Fibroblast of the aortic adventitia (primary cell): ENCODE data around the gene SLC25A31. TPM values are rescaled to one million over a fixed set of nuclear protein-coding genes. Genes with fewer than 3 reads are reported as not detected.

Source experiments
- DNase-seq: peaks from one replicate; pipeline ENCODE4 v3.0.0-alpha.2; 2010; ENCODE audit warnings: low read depth
- H3K4me3 ChIP-seq: 2 replicates; pipeline ENCODE4 v1.5.1; 2011; ENCODE audit warnings: low read depth, mild to moderate bottlenecking, control low read depth, low read length, moderate library complexity
- total RNA-seq: library from RNA; depleted of rRNA; stranded (reverse); fragments of >200 nt; gene quantifications from 2 replicates; pipeline ENCODE4 v1.2.3, GENCODE V29; 2012; ENCODE audit warnings: low replicate concordance
- TF ChIP-seq, protein P1 (sequence below): IDR thresholded peaks from 2 replicates; pipeline ENCODE4 v1.5.1; 2011; ENCODE audit warnings: mild to moderate bottlenecking, low read length, control low read depth, inconsistent platforms; ENCODE audit not compliant: insufficient read depth

SLC25A31 gene
- total RNA-seq, 1 donor: not detected

GRCh38 chr4:127775843-127776242 is 45.6 kb downstream of the SLC25A31 start:
- no peak overlapping the region for H3K4me3 ChIP-seq
- TF ChIP-seq, protein P1, sequence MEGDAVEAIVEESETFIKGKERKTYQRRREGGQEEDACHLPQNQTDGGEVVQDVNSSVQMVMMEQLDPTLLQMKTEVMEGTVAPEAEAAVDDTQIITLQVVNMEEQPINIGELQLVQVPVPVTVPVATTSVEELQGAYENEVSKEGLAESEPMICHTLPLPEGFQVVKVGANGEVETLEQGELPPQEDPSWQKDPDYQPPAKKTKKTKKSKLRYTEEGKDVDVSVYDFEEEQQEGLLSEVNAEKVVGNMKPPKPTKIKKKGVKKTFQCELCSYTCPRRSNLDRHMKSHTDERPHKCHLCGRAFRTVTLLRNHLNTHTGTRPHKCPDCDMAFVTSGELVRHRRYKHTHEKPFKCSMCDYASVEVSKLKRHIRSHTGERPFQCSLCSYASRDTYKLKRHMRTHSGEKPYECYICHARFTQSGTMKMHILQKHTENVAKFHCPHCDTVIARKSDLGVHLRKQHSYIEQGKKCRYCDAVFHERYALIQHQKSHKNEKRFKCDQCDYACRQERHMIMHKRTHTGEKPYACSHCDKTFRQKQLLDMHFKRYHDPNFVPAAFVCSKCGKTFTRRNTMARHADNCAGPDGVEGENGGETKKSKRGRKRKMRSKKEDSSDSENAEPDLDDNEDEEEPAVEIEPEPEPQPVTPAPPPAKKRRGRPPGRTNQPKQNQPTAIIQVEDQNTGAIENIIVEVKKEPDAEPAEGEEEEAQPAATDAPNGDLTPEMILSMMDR: no peak
- no peak for DNase-seq

DNA sequence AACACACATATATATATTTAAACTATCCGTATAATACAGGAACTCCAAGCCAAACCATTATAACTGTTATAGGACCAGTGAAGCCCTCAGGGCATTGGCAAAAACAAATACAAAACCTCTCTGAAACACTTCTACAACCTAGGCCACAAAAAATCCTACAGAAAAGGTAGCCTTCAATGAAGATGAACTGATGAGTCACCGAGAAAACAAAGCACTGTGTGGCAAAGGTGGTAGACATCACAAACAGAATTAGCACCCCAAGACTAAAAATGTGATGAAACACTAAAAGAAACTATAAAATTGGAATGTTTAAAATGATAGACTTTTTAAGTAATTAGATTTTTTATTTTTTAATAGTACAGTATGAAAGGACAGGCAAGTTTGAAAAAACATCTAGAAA is 46.4 kb downstream of the SLC25A31 start:
- no peak overlapping the region for H3K4me3 ChIP-seq
- DNase-seq: no peak
- TF ChIP-seq, protein P1: no peak

- DNase-seq: no peak
- no peak overlapping the region for H3K4me3 ChIP-seq
- TF ChIP-seq, protein P1: no peak
Measured at GRCh38 chr4:127777487-127777886, 47.3 kb downstream of the SLC25A31 start.

DNA sequence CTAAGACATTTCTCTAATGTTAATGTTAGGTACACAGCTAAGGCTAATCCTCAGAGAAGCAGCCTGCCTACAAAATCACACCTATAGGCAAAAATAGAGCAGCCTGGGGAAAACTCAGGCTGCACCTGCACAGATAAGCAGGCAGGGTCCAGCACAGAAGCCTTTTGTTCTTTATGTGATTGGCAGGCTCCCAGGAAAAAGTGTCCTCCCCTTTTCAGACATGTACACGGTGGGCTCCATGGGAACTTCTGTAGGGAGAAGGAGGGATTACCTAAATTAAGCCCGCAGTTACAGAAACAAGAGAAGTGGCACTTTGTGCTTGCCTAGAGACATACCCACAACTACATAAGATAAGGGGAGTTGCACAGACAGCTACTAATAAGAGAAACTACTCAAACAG is 47.9 kb downstream of the SLC25A31 start:
- DNase-seq: no peak
- TF ChIP-seq, protein P1: no peak
- no peak overlapping the region for H3K4me3 ChIP-seq

- TF ChIP-seq, protein P1: no peak
- no peak overlapping the region for H3K4me3 ChIP-seq
- no peak for DNase-seq
Measured at GRCh38 chr4:127780598-127780997, 50.4 kb downstream of the SLC25A31 start.

- no peak for DNase-seq
- peak overlapping the region; percentile 94 for H3K4me3 ChIP-seq
- TF ChIP-seq, protein P1: no peak
Measured at GRCh38 chr4:127781300-127782024, 51.3 kb downstream of the SLC25A31 start.

GRCh38 chr4:127782025-127782274 is 51.8 kb downstream of the SLC25A31 start:
- peak overlapping the region; percentile 94 for H3K4me3 ChIP-seq
- DNase-seq: peak; percentile 78
- TF ChIP-seq, protein P1: no peak
